CD4-positive, alpha-beta T cell treated with Interleukin-17A for 4 hours (primary cell): ENCODE measurements around the gene MAP3K20.
"Not testable (repeated sequence)": the region's sequence is repeated elsewhere in the genome, so short reads cannot be mapped to it uniquely, and the experiment has no call there.

Experiments
- DNase-seq: peaks from one replicate; pipeline ENCODE4 v3.0.0-alpha.2; 2020; ENCODE audit warnings: mixed read lengths

The MAP3K20 gene

GRCh38 chr2:173126819-173127218 is 51.2 kb downstream of the MAP3K20 start:
- DNase-seq = no peak

- DNase-seq = not testable (repeated sequence)
Observed at GRCh38 chr2:173128132-173128531, 52.5 kb downstream of the MAP3K20 start.

- DNase-seq = no peak
Observed at GRCh38 chr2:173130496-173131465, 55.1 kb downstream of the MAP3K20 start.

- DNase-seq = no peak
Observed at GRCh38 chr2:173132531-173132930, 56.9 kb downstream of the MAP3K20 start.

GRCh38 chr2:173134703-173135102 is 59.1 kb downstream of the MAP3K20 start:
- DNase-seq = no peak

GRCh38 chr2:173136067-173136466 is 60.4 kb downstream of the MAP3K20 start:
- DNase-seq = no peak

- no peak for DNase-seq
Observed at GRCh38 chr2:173136599-173136998, 61.0 kb downstream of the MAP3K20 start.

GRCh38 chr2:173137610-173138009 is 62.0 kb downstream of the MAP3K20 start:
- DNase-seq = no peak

GRCh38 chr2:173138962-173139361 is 63.3 kb downstream of the MAP3K20 start:
- DNase-seq = no peak

GRCh38 chr2:173141666-173142065 is 66.0 kb downstream of the MAP3K20 start:
- DNase-seq = no peak

- DNase-seq = no peak
Observed at GRCh38 chr2:173145454-173145853, 69.8 kb downstream of the MAP3K20 start.

- no peak for DNase-seq
Observed at GRCh38 chr2:173146590-173146989, 70.9 kb downstream of the MAP3K20 start.

- no peak for DNase-seq
Observed at GRCh38 chr2:173148520-173148919, 72.9 kb downstream of the MAP3K20 start.

GRCh38 chr2:173149491-173149890 is 73.8 kb downstream of the MAP3K20 start:
- DNase-seq = peak; percentile 29

GRCh38 chr2:173150087-173150486 is 74.4 kb downstream of the MAP3K20 start:
- DNase-seq = no peak

- no peak for DNase-seq
Observed at GRCh38 chr2:173150963-173151362, 75.3 kb downstream of the MAP3K20 start.

- DNase-seq = no peak
Observed at GRCh38 chr2:173151671-173152401, 76.2 kb downstream of the MAP3K20 start.

GRCh38 chr2:173153301-173153885 is 77.7 kb downstream of the MAP3K20 start:
- no peak for DNase-seq

- no peak for DNase-seq
Observed at GRCh38 chr2:173157676-173158293, 82.1 kb downstream of the MAP3K20 start.

GRCh38 chr2:173159791-173160463 is 84.3 kb downstream of the MAP3K20 start:
- no peak for DNase-seq

GRCh38 chr2:173160618-173161017 is 85.0 kb downstream of the MAP3K20 start:
- no peak for DNase-seq

GRCh38 chr2:173161040-173161439 is 85.4 kb downstream of the MAP3K20 start:
- no peak for DNase-seq
